Mesothelial cell of epicardium (in vitro differentiated cells): ENCODE data around the gene DNAJA4. TPM values are rescaled to one million over a fixed set of nuclear protein-coding genes. Genes with fewer than 3 reads are reported as not detected.
"Not testable (repeated sequence)": the region's sequence is repeated elsewhere in the genome, so short reads cannot be mapped to it uniquely, and the experiment has no call there.

Source experiments
- DNase-seq, 2 experiments: peaks; one replicate each; pipeline ENCODE4 v3.0.0; 2021; ENCODE audit warnings: low spot score in 2 of 2; ENCODE audit not compliant: unreplicated experiment in 2 of 2
- H3K27ac Mint-ChIP-seq: 2 replicates; pipeline ENCODE4 v1.8.0; 2021; ENCODE audit warnings: mixed read lengths
- H3K27me3 Mint-ChIP-seq: 2 replicates; pipeline ENCODE4 v1.8.0; 2021; ENCODE audit warnings: low read depth, mixed read lengths
- H3K36me3 Mint-ChIP-seq: 2 replicates; pipeline ENCODE4 v1.8.0; 2021; ENCODE audit warnings: mixed read lengths
- H3K4me1 Mint-ChIP-seq: 2 replicates; pipeline ENCODE4 v1.8.0; 2021; ENCODE audit warnings: mixed read lengths
- H3K4me3 Mint-ChIP-seq: 2 replicates; pipeline ENCODE4 v1.8.0; 2021; ENCODE audit warnings: mild to moderate bottlenecking, moderate library complexity, mixed read lengths
- H3K9me3 Mint-ChIP-seq: 2 replicates; pipeline ENCODE4 v1.8.0; 2021; ENCODE audit warnings: mixed read lengths
- CTCF ChIP-seq: fragments of 200-600 bp; sonication (generic); IDR thresholded peaks from one replicate; pipeline ENCODE4 v1.5.0; 2021; ENCODE audit warnings: antibody characterized with exemption; ENCODE audit not compliant: unreplicated experiment
- total RNA-seq: library from RNA; stranded (reverse); gene quantifications from 3 replicates; pipeline ENCODE4 v1.2.1, GENCODE V29; 2021

DNAJA4 gene
- total RNA-seq, 1 donor from 2014 or later: 0.13 TPM

- TF ChIP-seq CTCF: no peak
- no peak overlapping the region for H3K27ac Mint-ChIP-seq
- DNase-seq: no peak
- no peaks in the 10 kb centered on the region for H3K36me3 Mint-ChIP-seq
- H3K4me3 Mint-ChIP-seq: no peak overlapping the region
- H3K4me1 Mint-ChIP-seq: peaks cover 2% of the 10 kb centered on the region
- no peaks in the 10 kb centered on the region for H3K9me3 Mint-ChIP-seq
- H3K27me3 Mint-ChIP-seq: no peaks in the 10 kb centered on the region
These were observed 22.2 kb upstream of the DNAJA4 start for GRCh38 chr15:78242128-78242527.

DNA sequence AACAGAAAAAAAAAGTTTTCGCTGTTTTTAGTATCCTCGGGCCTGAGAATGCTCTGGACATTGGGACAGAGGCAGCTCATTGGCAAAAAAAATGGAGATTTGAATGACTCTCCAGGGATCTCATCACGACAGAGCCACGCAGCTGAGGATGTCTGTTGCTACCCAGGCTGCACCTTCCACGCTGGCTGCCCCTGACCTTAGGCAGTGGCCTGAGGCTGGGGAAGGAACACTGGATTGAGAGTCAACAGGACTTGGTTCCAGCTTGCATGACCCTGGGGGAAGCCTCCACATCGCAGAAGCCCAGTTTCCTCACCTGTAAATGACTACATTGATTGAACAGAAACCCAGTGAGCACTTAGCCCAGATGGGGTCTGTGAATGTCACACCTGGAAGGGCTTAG lies 21.3 kb upstream of the DNAJA4 start:
- TF ChIP-seq CTCF: no peak
- no peak overlapping the region for H3K4me3 Mint-ChIP-seq
- H3K36me3 Mint-ChIP-seq: no peaks in the 10 kb centered on the region
- no peaks in the 10 kb centered on the region for H3K27me3 Mint-ChIP-seq
- no peak for DNase-seq
- no peak overlapping the region for H3K27ac Mint-ChIP-seq
- H3K9me3 Mint-ChIP-seq: no peaks in the 10 kb centered on the region
- peaks cover 2% of the 10 kb centered on the region for H3K4me1 Mint-ChIP-seq

- no peaks in the 10 kb centered on the region for H3K9me3 Mint-ChIP-seq
- no peak overlapping the region for H3K27ac Mint-ChIP-seq
- no peak for TF ChIP-seq CTCF
- no peaks in the 10 kb centered on the region for H3K36me3 Mint-ChIP-seq
- H3K4me3 Mint-ChIP-seq: no peak overlapping the region
- no peak for DNase-seq
- H3K27me3 Mint-ChIP-seq: no peaks in the 10 kb centered on the region
- peaks cover 2% of the 10 kb centered on the region for H3K4me1 Mint-ChIP-seq
These were observed 20.8 kb upstream of the DNAJA4 start for GRCh38 chr15:78243491-78243941.

DNA sequence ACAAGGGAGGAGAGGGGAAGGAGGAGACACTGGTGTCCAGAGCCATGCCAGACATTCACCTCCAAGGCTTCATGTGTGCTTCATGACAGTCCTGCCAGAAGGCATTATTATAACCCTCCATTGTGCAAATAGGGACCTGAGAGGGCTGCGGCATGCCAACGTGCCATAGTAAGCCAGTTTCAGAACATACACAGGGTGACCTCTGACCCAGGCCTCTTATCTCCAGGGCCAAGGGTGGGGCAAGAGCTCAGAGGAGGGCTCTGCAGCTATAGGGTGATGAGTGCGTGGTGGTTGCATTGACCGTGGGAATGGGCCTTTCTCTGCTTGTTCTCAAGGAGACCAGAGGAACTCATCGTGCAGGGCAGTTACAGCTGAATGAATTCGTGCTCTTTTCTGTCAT lies 20.3 kb upstream of the DNAJA4 start:
- Mint-ChIP-seq H3K27ac (no peak overlapping the region), H3K9me3 (no peaks in the 10 kb centered on the region), H3K27me3 (no peaks in the 10 kb centered on the region), H3K4me3 (no peak overlapping the region), H3K4me1 (peaks cover 2% of the 10 kb centered on the region), H3K36me3 (no peaks in the 10 kb centered on the region)
- no peak for TF ChIP-seq CTCF
- DNase-seq: no peak

DNA sequence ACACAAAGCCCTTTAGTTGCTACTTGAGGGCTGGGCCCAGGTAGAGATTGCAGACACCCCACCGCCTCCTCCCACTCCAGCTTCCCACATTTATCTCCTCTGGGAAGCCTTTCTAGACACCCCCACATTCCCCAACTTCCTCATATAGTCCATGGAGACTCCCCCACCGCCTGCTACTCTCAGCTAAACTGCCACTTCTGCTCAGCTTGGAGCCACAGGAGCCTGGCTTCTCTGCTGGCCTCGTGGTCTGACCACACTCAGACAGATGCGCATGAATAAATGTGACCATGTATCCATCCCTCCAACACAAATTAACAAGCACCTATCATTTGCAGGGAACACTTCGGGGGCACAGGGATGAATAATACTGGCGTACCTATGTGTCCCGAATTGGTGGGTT lies 19.5 kb upstream of the DNAJA4 start:
- H3K27ac Mint-ChIP-seq: no peak overlapping the region
- peaks cover 2% of the 10 kb centered on the region for H3K4me1 Mint-ChIP-seq
- DNase-seq: no peak
- no peaks in the 10 kb centered on the region for H3K9me3 Mint-ChIP-seq
- no peak overlapping the region for H3K4me3 Mint-ChIP-seq
- H3K27me3 Mint-ChIP-seq: no peaks in the 10 kb centered on the region
- no peak for TF ChIP-seq CTCF
- H3K36me3 Mint-ChIP-seq: no peaks in the 10 kb centered on the region

DNA sequence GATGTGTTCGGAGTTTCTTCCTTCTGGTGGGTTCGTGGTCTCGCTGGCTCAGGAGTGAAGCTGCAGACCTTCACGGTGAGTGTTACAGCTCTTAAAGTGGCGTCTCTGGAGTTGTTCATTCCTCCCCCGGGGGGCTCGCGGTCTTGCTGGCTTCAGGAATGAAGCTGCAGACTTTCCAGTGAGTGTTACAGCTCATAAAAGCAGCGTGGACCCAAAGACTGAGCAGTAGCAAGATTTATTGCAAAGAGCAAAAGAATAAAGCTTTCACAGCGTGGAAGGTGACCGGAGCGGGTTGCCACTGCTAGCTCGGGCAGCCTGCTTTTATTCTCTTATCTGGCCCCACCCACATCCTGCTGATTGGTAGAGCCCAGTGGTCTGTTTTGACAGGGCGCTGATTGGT lies 19.0 kb upstream of the DNAJA4 start:
- DNase-seq, H3K4me1 Mint-ChIP-seq, H3K4me3 Mint-ChIP-seq, H3K9me3 Mint-ChIP-seq, H3K27me3 Mint-ChIP-seq, H3K27ac Mint-ChIP-seq, H3K36me3 Mint-ChIP-seq: not testable (repeated sequence)

- not testable (repeated sequence) for H3K36me3 Mint-ChIP-seq, DNase-seq, H3K9me3 Mint-ChIP-seq, H3K27ac Mint-ChIP-seq, H3K27me3 Mint-ChIP-seq, H3K4me1 Mint-ChIP-seq, H3K4me3 Mint-ChIP-seq
These were observed 18.3 kb upstream of the DNAJA4 start for GRCh38 chr15:78245976-78246620.
